GM21423 (cell line): ENCODE results near the gene CDH22.

Experiments used
- ATAC-seq: cut with Tn5 transposase; IDR thresholded peaks from one replicate; pipeline ENCODE4 v1.9.1; 2021; ENCODE audit warnings: mild to moderate bottlenecking, moderate library complexity; ENCODE audit not compliant: unreplicated experiment

Gene CDH22

DNA sequence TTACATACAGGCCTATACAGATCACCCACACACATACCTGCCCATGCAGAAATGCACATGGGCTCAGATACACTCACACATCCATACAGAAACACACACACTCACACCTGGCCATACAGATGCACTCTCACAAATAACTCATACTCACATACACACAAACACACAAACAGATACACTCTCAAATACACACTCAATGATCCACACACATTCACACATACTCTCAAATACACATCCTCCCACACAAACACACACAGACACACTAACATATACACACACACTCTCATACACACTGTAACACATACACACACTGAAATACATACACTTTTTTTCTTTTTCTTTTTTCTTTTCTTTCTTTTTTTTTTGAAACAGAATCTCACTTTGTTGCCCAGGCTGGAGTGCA is 90.7 kb downstream of the CDH22 start:
- ATAC-seq: no peak

DNA sequence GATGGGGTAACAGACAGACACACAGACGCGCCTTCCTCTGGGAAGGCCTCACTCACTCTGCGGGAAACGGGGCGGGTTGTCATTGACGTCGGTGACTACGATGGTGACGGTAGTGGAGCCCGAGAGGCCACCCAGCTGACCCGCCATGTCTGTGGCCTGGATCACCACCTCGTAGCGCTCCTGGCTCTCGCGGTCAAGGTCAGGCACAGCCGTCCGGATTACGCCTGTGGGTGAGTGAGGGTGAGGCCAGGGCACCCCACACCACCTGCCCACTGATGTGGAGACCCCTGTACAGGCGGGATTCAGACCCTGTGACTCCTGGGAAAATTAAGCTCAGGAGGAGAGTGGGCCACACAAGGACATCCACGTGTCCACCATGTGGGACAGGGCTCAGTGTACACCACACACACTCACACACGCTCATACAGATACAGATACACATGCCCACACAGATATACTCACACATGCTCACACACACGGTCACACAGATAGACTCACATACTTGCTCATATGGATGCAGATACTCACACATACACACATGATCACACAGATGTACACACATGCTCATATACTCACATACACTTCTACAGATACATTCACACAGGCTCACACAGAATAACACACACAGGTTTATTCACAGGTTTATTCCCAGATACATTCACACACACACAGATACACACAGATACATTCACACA is 91.4 kb downstream of the CDH22 start:
- ATAC-seq: no peak

DNA sequence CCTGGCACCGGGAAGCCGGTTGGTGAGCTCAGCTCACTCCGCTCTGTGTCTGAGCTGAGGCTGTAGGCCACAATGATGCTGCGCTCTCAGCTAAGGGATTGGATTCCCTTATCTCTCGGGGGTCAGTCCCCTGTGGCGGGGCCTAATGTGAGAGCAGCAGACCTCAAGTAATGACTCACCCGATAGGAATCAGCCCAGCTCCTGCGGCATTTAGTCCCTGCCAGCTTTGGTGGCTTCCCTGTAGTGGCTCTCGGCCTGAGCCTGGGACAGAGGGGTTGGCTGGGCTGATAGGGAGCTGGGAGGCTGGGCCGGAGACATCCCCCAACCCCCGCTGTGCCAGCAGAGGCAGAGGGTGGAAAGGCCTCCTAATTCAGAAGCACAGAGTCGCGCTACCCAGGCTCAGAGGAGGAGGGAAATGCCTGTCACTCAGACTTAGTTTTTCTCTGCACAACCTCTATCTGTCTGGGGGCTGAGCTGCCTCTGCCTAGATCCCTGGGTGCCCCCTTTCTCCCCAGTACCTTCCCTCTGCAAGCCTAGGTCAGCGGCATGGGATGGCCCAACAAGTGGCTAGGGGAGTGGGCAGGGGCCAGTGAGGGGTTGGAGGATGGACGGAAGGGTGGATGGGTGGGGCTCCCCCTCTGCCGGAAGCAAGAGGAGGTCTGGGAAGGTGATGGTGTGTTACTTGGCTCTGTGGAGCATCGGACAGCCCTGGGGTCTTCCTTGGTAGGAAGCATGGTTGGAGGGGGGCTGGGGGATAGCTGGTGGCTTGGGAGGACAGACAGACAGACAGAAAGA is 92.2 kb downstream of the CDH22 start:
- ATAC-seq: no peak

DNA sequence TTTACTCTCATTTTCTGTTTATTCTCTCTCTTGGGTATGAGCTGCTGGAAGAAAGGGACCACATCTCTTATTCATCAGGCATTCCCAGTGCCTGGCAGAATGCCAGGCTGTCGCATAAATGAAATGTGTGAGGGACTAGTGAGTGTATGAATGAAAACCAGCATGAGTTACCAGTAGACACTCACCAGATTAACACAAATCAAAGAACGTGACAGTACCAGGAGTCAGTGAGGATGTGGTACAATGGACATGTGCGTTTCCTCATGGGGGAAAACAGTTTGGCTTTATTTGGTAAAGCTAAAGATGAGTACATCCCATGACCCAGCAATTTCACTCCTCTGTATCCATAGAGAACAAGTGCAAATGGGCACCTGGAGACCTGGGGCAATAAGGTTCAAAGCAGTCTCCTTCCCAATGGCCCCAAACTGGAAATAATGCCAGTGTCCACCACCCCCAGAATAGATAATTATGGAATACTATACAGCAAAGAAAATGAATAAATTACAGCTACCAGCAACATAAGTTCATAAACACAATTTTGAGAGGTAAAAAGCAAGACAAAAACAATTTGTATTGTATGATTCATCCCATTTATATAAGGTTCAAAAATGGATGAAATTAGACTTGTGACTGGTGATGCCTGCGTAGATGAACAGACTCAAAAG is 93.3 kb downstream of the CDH22 start:
- ATAC-seq: no peak

DNA sequence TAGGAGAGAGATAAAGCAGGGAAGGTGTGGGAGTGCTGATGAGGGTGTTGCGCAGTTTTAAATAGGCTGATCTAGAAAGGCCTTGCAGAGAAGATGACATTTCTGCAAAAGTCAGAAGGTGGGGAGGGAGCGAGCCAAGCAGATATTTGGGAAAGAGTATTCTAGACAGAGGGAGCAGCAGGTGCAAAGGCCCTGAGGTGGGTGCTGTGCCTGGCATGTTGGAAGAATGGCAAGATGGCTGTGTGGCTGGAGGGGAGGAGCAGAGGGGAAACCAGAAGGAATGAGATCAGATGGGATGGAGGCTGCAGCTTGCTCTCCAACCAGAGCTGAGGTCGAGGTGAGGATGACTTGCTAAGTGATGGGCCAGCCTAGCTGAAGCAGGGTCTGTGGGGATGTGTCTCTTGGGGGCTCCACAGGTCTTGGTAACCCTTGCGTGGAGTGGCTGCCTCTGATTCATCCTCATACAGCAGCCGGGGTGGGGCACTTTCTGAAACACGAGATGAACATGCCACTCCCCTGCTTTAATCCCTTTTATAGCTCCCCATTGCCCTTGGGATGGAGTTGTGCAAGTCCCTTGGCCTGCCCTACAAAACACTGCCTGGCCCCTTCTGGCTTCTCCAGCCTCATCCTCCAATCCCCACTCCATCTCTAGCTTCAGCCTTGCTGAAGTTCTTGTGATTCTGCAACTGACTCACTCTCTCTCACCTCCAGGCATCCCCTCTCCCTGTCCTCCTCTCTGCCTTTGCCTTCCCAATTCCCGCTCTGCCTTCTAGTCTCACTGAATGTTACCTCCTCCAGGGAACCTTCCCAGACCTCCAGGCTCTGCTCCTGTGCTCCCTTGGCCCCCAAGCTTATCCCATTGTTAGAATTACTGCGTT is 94.1 kb downstream of the CDH22 start:
- no peak for ATAC-seq

DNA sequence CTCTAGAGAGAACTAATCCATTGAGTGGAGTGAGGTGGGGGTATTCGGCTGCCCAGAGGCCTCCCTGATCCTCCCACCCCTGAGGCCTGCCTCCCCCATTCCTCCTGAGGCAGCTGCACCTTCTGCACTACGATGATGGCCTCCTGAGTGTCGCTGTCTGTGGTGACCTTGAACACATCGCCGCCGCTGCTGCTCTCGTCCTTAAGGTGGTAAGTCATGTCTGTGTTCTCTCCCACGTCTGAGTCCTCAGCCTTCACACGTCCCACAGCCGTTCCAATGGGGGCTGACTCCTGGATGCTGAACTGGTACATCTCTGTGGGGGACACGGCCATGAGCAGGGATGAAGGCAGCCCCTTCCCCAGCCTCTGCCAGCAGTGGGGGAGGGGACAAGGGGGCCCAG is 95.4 kb downstream of the CDH22 start:
- no peak for ATAC-seq

DNA sequence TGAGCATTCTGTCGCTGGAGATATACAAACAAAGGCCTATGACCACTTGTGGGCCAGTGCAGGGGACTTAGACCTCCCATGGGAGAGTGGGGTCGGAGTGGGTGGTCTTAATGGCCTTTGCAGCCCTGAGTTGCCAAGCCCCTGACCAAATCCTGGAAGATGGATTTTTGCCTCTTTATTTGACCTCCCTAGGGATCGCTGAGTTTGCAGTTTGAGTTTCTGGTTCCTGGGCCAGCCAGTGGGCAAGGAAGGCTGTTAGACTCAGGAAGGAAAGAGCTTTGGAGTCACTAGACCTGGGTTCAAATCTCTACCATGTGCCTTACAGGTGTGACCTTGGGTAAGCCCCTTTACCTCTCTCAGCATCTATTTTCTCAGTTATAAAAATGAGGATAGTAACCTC is 96.0 kb downstream of the CDH22 start:
- ATAC-seq: no peak

DNA sequence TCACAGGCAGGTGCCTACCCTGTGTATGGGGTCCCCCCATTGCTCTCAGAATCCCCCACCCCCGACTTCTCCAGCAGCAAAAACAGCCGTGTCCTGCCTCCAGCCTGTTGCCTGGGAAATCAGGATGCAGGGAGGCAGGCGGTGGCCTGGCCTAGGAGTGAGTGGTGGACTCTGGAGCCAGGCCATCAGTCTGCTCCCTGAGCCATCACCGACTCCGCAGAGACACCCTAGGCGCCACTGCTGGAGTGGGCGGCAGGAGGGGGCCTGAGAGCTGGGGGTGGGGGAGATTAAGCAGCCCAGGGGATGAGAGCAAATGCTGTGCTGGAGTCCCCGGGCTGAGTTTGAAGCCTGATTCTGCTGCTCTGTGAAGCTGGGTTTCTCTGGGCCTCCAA is 97.0 kb downstream of the CDH22 start:
- no peak for ATAC-seq

DNA sequence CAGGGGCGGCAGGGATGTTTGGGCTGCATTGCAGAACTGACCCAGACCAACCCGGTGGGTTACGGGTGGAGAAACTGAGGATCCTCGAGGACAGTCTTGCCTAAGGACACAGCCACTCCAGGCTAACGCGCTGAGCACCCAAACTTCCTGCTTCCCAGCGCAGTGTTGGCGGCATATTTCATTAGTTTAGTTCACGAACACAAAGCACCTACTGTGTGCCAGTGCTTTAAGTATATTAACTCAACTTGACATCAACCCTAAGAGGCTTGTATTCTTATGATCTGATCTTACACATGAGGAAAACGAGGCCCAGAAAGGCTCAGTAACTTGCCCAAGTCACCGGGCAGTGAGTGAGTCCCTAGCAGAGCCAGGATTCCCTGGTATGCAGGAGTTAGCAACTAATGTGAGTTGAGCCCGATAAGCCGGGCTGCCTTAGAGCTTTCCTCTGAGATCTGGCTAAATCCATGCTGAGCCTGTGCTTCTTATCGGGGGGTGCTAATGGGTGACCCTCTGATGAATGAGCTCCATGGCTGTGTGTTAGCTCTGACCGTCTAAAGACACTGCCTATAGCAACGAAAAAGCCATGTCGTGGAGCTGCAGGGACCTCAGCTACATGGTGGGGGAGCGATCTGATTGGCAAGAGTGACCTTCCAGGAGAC is 97.5 kb downstream of the CDH22 start:
- ATAC-seq: no peak

DNA sequence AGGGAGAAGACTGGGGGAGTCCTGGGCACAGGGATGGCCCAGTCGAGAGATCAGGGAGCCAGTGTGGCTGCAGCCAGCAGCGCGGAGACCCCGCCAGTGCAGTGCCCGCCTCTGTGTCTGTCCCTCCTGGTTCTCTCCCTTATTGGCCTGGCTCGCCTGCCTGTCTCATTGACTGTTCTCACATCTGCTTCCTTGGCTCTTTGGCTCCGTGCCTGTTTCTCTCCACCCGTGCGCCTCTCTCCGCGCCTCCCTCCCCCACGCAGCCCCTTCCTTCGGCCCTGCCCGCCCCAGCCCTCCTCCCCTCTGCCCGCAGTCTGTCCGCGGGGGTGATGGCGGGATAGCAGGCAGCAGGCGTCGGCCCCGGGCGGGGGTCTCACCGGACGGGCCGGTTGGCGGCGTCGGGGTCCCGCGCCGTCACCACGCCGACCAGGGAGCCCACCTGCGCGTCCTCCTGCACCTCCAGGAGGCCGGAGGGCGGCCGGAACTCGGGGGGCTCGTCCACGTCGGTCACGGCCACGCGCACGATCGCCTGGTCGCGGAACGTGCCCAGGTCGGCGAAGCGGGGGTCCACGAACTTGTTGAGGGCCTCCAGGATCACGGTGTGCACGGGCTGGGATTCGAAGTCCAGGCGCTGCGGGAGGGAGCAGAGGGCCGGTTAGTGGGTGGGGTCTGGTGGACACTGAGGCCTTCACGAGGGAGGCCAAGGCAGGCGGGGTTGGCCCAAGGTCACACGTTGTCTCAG is 98.2 kb downstream of the CDH22 start:
- ATAC-seq: no peak

DNA sequence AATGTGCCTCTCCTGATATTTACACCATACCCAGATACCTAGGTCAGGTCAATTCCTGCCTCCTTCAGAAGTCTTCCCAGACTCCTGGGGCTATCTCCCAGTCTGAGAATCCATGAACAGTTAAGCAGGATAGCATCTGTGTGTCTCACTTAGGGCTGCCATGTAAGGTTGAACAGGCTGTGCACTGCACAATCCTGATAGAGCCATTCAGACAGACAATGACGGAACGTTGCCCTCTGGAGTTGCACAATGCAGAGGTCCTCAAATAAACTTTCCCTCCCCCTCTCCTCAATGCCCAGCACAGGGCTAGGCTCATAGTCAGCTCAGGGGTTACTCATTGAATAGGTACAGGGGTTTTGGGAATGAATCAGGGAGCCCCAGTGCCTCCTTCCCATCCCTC is 100.5 kb downstream of the CDH22 start:
- no peak for ATAC-seq

DNA sequence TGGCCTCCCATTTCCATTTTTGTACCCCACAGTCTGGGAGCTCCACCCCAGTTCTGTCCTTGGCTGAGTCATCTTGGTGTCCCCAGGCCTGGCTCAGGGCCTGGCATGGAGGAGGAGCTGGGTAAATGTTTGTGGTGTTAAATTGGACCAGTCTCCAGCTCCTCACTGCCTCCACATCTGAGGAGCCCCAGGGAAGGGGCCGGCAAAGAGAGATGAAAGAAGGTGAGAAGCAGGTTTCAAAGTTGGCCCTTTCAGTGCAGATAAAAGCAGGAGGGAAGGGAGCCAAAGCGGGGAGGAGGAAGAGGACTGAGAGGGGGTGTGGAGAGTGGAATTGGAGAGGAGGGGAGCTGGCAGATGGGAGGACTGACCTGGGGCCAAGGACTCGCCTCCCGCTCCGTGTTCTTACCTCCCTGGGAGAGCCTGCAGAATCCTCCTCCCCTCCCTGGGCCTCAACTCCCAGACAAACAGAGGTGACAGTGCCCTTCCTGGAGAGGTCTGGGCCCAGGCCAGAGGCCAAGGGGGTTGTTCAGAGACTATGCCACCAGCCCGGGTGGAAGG is 101.2 kb downstream of the CDH22 start:
- ATAC-seq: no peak

DNA sequence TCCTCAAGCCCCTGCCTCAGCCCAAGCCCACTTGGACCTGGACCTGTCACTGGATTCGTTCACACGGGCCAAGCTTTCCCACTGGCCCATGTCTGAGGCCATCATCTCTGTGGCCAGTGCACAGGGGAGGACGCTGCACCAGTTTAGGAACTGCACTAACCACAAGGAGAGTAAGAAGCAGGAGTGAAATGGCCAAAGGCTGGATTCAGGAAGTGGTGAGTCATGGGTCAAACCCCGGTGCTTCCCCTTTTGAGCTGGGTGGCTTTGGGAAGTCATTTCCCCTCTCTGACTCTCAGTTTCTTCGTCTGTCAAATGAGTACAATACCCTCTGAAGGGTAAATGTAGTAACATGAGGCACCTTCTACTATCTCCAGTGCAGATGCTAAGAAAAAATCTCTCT is 102.3 kb downstream of the CDH22 start:
- ATAC-seq: no peak

DNA sequence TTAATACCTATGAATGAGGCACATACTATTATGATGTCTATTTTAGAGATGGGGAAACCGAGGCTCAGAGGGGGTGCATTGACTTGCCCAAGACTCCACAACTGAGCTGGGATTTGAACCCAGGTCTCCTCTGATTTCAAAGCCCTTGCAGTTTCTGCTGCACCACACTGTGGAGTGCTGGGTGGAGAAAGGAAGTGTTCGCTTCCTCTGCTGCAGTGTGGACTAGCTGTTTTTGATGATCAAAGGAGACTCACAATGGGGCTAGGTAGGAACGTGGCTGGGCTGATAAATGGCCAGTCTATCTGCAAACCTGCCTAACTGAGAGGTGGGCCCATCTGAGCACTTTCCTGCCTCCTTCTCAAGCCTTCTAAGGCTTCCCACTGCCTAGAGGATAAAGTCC is 102.9 kb downstream of the CDH22 start:
- ATAC-seq: no peak

DNA sequence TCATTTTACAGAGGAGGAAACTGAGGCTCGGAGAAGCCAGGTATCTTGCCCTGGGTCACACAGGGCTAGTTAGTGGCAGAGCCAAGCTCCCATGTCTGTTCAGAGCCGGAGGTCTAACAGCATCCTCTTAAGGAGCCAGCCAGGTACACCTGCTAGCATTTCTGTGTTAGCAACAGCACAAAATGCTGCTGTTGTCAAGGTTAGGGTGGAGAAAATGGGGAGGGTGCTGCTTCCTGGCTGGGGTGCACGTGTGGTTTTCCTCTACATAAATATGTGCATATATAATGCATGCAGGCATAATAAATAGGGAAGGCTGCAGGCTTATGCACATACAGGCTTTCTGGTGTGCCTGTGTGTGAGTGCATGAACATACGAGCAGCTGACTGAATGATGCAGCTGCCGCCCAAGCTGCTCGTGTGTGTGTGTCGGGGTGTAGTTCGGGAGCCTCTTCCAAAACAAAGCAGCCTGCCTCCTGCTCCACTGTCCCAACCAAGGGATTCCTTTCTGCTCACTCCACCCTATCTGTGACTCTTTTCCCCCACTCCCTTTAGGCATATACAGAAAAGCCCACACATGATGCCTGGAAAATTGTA is 103.6 kb downstream of the CDH22 start:
- ATAC-seq: no peak

DNA sequence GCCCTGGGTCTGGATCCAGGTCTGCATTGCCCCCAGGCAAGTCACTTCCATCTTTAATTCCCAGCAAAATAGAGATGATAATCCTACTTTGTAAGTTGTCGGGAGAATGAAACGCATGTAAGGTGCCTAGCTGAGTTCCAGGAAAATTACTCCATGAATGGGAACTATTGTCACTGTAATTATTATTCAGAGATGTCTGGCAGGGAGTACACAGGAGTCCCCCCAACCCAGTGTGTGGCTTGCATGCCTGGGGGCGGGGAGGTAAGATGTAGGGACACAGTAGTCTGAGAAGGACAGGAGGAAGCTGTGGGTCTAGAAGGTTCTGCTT is 104.8 kb downstream of the CDH22 start:
- ATAC-seq: no peak

DNA sequence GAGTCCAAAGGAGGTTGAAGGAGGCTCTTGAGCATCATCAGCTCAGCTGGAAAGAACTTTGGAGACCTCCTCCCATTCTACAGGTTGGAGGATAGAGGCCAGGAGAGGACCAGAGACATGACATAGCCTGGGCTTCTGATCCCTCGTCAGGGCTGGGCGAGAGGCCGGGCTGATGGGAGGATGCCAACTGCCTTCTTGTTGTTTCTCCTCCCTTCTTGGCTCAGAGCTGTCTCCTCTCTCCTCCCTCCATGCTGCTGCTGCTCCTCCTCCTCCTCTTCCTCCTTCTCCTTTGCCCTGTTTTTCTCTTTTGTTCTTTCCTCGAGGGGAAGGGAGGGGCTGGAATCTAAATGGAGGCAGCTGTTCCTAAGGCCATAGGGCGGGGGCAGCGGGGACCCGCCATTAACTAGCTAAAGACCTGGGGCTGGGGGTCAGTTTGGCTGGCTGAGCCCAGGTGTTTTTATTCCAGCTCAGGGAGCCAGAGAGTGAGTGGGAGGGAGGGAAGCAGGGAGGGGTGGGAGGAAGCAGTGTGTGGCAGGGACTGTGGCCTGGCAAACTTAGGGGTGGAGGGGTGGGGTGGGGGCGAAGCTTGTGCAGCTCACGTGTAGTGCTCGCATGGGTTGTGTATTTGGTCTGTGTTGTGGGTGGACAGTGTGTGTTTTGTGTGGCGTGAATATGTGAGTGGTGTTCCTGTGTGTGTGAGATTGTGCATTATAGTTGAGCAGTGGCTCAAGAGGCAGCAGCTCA is 105.4 kb downstream of the CDH22 start:
- no peak for ATAC-seq
